Neutrophil (primary cell): ENCODE data around the gene OAT.

Source experiments
- H3K27ac ChIP-seq: fragments of 200-600 bp; sonication (generic); 2 replicates; pipeline ENCODE4 v1.5.1; 2016; ENCODE audit warnings: mild to moderate bottlenecking, moderate library complexity
- H3K27me3 ChIP-seq: fragments of 200-600 bp; sonication (generic); 2 replicates; pipeline ENCODE4 v1.6.0; 2016; ENCODE audit warnings: mild to moderate bottlenecking
- H3K36me3 ChIP-seq: fragments of 200-600 bp; sonication (generic); 2 replicates; pipeline ENCODE4 v1.5.1; 2017
- H3K4me1 ChIP-seq, 2 experiments: fragments of 200-600 bp in 1 of 2; sonication (generic) in 1 of 2; 1 replicate in 1 of 2; 2 replicates in 1 of 2; pipeline versions ENCODE4 v1.5.1 to v1.6.1; 2013 to 2016; ENCODE audit warnings: low read depth in 1 of 2, low read length in 1 of 2, mild to moderate bottlenecking in 1 of 2, moderate library complexity in 1 of 2; ENCODE audit not compliant: control insufficient read depth in 1 of 2, insufficient read depth in 1 of 2
- H3K4me3 ChIP-seq, 2 experiments: fragments of 200-600 bp in 1 of 2; sonication (generic) in 1 of 2; 1 replicate in 1 of 2; 2 replicates in 1 of 2; pipeline ENCODE4 v1.5.1; 2013 to 2016; ENCODE audit warnings: low read depth in 1 of 2, low read length in 1 of 2, mild to moderate bottlenecking in 1 of 2, moderate library complexity in 1 of 2
- H3K9me3 ChIP-seq: fragments of 200-600 bp; sonication (generic); 2 replicates; pipeline ENCODE4 v1.5.1; 2016
- CTCF ChIP-seq: fragments of 200-600 bp; sonication (generic); IDR thresholded peaks from 2 replicates; pipeline ENCODE4 v1.5.1; 2016; ENCODE audit warnings: antibody characterized with exemption

Gene OAT

DNA sequence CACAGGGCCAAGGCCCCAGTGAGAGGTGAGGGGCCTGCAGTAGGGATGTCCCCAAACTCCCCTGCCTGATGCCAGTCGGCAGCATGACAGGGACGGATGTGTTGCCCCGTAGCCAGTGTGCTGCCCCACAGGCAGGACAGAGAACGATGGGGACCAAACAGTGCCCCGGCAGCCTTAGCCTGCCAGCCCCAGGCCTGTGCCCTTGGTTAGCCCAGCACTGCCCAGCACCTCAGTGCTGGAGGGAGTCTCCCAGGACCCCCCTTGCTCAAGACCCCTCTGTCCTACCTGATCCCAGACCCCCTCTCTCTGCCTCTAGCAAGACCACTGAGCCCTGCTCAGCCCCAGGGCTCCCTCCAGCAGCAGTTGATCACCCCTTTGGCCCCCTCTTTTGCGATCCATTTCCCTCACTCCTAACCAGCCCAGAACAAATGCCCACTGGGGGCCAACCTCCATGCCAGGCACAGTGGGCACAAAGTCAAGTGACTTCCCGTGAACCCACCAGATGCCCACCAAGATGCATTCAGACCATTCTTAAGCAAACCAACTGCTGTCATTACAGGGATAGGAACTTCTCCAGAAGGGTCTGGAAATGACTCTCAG lies 34.0 kb downstream of the OAT start:
- TF ChIP-seq CTCF: no peak
- H3K4me3 ChIP-seq: no peak overlapping the region
- peaks cover 10 to 13% of the 10 kb centered on the region in 2 experiments for H3K4me1 ChIP-seq
- H3K27ac ChIP-seq: no peak overlapping the region
- no peaks in the 10 kb centered on the region for H3K36me3 ChIP-seq
- no peaks in the 10 kb centered on the region for H3K9me3 ChIP-seq
- peaks cover 57% of the 10 kb centered on the region for H3K27me3 ChIP-seq

DNA sequence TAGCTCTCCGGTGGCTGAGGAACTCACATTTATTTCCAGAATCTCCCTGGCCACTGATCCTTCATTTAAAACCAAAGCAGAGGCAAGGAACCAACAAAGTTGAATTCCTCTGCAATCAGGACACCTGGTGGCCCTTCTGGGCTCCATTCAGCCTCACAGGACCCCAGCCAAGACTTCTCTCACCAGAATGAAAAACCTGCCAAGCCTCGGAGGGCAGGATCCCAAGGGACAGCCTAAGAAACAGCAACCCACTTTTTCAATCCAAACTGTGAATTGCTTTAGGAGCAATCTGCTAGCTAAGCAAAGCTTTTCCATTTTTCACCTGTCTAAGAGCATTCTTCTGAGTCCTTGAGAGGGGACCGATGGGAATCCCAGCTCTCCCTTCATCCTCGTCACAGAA lies 34.6 kb downstream of the OAT start:
- Histone ChIP-seq H3K4me3 (no peak overlapping the region), H3K27ac (no peak overlapping the region), H3K9me3 (no peaks in the 10 kb centered on the region), H3K36me3 (no peaks in the 10 kb centered on the region), H3K27me3 (peaks cover 62% of the 10 kb centered on the region), H3K4me1 (peaks cover 6 to 8% of the 10 kb centered on the region in 2 experiments)
- TF ChIP-seq CTCF: no peak

DNA sequence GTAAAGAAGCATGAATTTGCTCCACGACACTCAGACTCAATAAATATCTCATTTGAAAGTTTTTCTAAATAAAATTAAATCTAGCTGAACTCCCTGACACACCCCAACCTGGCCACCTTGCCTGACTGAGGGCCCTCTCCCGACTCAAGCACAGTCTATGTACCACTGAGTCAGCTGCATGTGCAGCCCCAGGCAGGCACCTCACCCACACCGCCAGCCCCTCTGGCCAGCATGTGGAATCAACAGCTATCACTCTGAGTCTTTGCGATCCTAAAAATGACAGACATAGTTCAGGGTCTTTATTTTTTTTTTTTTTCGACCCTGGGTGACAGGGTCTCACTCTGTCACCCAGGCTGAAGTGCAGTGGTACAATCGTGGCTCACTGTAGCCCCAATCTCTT lies 35.2 kb downstream of the OAT start:
- no peak overlapping the region for H3K27ac ChIP-seq
- H3K27me3 ChIP-seq: peaks cover 68% of the 10 kb centered on the region
- no peaks in the 10 kb centered on the region for H3K9me3 ChIP-seq
- TF ChIP-seq CTCF: no peak
- H3K4me3 ChIP-seq: no peak overlapping the region
- peaks cover under 1% of the 10 kb centered on the region in 2 experiments for H3K4me1 ChIP-seq
- no peaks in the 10 kb centered on the region for H3K36me3 ChIP-seq

GRCh38 chr10:124381011-124381611 lies 37.6 kb downstream of the OAT start:
- Histone ChIP-seq H3K4me3 (no peak overlapping the region), H3K27me3 (peaks cover 81% of the 10 kb centered on the region), H3K36me3 (no peaks in the 10 kb centered on the region), H3K27ac (no peak overlapping the region), H3K9me3 (no peaks in the 10 kb centered on the region), H3K4me1 (no peaks in the 10 kb centered on the region)
- no peak for TF ChIP-seq CTCF

GRCh38 chr10:124380256-124380995 lies 38.3 kb downstream of the OAT start:
- no peak overlapping the region for H3K27ac ChIP-seq
- H3K36me3 ChIP-seq: no peaks in the 10 kb centered on the region
- TF ChIP-seq CTCF: no peak
- no peaks in the 10 kb centered on the region for H3K4me1 ChIP-seq
- no peak overlapping the region for H3K4me3 ChIP-seq
- peaks cover 74% of the 10 kb centered on the region for H3K27me3 ChIP-seq
- H3K9me3 ChIP-seq: no peaks in the 10 kb centered on the region
